ENCODE results near the gene CSF1.

DNA sequence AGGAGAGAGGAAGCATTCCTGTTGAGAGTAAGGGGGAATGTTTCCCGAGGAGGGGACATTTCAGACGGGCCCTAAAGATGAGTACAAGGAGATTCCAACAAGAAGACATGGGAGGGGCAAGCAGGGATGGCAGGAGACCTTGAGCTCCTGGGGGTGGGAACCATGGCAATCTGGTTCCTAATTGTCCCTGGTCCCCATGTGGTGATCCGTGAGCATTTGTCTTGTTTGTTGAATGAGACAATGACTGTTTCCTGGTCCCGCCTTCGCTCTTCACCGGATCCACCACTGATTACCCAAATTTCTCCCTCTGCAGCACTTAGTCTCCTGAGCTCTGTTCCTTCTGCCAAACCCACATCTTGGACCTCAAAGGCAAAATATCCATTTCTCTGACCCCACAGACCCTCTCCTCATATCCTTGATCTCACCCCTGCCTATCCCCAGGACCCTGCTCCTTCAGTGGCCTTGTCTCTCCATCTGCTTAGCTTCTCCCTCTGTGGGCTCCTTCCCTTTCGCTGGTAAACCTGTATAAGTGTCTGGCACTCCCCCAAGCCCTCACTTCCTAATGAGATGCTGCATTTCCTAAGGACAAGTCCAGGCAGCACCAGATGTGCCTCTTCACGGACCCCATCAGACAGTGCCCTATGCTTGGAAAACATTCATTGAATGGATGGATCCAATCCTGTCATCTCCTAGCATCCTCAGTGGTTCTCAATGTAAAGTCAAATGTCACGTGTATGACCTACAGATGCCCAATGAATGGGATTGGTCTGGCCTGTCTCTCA, 8.3 kb upstream of the CSF1 start:
- TF ChIP-seq, protein P1, sequence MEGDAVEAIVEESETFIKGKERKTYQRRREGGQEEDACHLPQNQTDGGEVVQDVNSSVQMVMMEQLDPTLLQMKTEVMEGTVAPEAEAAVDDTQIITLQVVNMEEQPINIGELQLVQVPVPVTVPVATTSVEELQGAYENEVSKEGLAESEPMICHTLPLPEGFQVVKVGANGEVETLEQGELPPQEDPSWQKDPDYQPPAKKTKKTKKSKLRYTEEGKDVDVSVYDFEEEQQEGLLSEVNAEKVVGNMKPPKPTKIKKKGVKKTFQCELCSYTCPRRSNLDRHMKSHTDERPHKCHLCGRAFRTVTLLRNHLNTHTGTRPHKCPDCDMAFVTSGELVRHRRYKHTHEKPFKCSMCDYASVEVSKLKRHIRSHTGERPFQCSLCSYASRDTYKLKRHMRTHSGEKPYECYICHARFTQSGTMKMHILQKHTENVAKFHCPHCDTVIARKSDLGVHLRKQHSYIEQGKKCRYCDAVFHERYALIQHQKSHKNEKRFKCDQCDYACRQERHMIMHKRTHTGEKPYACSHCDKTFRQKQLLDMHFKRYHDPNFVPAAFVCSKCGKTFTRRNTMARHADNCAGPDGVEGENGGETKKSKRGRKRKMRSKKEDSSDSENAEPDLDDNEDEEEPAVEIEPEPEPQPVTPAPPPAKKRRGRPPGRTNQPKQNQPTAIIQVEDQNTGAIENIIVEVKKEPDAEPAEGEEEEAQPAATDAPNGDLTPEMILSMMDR (conservative IDR thresholded peaks at IDR 0.05; ENCODE audit: low read depth in 2 of 2), result no peak
- TF ChIP-seq EZH2phosphoT487 (IDR thresholded peaks at IDR 0.05; ENCODE audit: unreplicated experiment) (no peak), EZH2 (IDR thresholded peaks at IDR 0.05; ENCODE audit: low read depth, unreplicated experiment) (no peak), ZNF114 (CRISPR knock-in tag; IDR thresholded peaks at IDR 0.05) (no peak), CREB1 (CRISPR knock-in tag; IDR thresholded peaks at IDR 0.05; ENCODE audit: low read depth) (no peak), POLR2AphosphoS5 (IDR thresholded peaks at IDR 0.05; ENCODE audit: low read depth) (no peak), JUNB (IDR thresholded peaks at IDR 0.05; ENCODE audit: unreplicated experiment) (no peak), NANOG (IDR thresholded peaks at IDR 0.05; ENCODE audit: borderline replicate concordance) (no peak)
- TF ChIP-seq, protein P2, sequence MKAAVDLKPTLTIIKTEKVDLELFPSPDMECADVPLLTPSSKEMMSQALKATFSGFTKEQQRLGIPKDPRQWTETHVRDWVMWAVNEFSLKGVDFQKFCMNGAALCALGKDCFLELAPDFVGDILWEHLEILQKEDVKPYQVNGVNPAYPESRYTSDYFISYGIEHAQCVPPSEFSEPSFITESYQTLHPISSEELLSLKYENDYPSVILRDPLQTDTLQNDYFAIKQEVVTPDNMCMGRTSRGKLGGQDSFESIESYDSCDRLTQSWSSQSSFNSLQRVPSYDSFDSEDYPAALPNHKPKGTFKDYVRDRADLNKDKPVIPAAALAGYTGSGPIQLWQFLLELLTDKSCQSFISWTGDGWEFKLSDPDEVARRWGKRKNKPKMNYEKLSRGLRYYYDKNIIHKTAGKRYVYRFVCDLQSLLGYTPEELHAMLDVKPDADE (IDR thresholded peaks at IDR 0.05), result no peak
- TF ChIP-seq, protein P3, sequence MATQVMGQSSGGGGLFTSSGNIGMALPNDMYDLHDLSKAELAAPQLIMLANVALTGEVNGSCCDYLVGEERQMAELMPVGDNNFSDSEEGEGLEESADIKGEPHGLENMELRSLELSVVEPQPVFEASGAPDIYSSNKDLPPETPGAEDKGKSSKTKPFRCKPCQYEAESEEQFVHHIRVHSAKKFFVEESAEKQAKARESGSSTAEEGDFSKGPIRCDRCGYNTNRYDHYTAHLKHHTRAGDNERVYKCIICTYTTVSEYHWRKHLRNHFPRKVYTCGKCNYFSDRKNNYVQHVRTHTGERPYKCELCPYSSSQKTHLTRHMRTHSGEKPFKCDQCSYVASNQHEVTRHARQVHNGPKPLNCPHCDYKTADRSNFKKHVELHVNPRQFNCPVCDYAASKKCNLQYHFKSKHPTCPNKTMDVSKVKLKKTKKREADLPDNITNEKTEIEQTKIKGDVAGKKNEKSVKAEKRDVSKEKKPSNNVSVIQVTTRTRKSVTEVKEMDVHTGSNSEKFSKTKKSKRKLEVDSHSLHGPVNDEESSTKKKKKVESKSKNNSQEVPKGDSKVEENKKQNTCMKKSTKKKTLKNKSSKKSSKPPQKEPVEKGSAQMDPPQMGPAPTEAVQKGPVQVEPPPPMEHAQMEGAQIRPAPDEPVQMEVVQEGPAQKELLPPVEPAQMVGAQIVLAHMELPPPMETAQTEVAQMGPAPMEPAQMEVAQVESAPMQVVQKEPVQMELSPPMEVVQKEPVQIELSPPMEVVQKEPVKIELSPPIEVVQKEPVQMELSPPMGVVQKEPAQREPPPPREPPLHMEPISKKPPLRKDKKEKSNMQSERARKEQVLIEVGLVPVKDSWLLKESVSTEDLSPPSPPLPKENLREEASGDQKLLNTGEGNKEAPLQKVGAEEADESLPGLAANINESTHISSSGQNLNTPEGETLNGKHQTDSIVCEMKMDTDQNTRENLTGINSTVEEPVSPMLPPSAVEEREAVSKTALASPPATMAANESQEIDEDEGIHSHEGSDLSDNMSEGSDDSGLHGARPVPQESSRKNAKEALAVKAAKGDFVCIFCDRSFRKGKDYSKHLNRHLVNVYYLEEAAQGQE (IDR thresholded peaks at IDR 0.05; ENCODE audit: unreplicated experiment), result no peak

Measured in GM23338 (cell line).